Fibroblast of pulmonary artery (primary cell): Measurements from ENCODE around the gene TARS3.

Source experiments
- DNase-seq: peaks from one replicate; pipeline ENCODE4 v3.0.0-alpha.2; 2010; ENCODE audit warnings: low read depth
- H3K4me3 ChIP-seq: replicated peaks from 2 replicates; pipeline ENCODE4 v1.5.1; 2011; ENCODE audit warnings: low read depth, mild to moderate bottlenecking, control low read depth, low read length, moderate library complexity
- CTCF ChIP-seq: IDR thresholded peaks from 2 replicates; pipeline ENCODE4 v1.5.1; 2011; ENCODE audit warnings: mild to moderate bottlenecking, control low read depth, low read length, inconsistent platforms; ENCODE audit errors: missing control alignments

Gene TARS3

DNA sequence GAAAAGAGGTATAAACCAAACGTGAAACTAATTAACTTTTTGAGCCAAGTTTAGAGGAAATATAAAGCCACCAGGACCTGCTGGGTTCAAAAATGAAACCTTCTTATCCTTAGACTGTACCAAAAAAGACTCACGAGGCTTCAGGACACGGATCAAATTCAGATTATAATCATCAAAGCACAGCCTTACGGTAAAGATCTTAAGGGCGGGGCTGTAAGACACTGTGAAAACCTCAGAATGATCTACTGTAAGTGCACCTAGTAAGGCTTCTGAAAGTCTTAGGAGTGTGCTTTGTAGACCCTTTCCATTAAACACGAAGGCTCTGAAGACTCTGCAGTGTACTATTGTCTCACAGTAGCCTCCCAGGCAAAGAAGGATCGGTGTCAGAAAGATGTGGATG is 26.8 kb downstream of the TARS3 start:
- DNase-seq, result no peak
- no peak for TF ChIP-seq CTCF
- no peak overlapping the region for H3K4me3 ChIP-seq

- no peak for TF ChIP-seq CTCF
- DNase-seq, result no peak
- H3K4me3 ChIP-seq, result no peak overlapping the region
These were observed 27.4 kb downstream of the TARS3 start for GRCh38 chr15:101696829-101697228.

DNA sequence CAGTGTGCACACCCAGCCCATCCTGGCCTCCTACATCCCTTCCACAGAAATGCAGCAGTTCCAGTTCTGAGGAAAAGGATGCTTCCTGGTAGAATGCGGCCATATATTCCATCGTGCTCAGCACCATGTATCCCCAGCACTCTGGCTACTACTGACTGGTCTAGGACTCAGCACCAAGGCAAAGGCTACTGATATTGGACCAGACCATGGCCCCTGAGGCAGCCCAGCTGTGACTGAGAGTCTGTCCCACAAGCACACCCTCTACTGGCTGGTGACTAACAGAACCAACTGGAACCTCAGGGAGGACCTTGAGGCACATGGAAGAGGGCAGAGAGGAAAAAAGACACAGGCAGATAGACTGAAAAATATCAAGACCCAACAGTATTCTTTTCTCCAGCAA is 30.0 kb downstream of the TARS3 start:
- TF ChIP-seq CTCF, result no peak
- no peak overlapping the region for H3K4me3 ChIP-seq
- DNase-seq, result no peak

- no peak for TF ChIP-seq CTCF
- no peak for DNase-seq
- no peak overlapping the region for H3K4me3 ChIP-seq
These were observed 31.3 kb downstream of the TARS3 start for GRCh38 chr15:101692801-101693598.

DNA sequence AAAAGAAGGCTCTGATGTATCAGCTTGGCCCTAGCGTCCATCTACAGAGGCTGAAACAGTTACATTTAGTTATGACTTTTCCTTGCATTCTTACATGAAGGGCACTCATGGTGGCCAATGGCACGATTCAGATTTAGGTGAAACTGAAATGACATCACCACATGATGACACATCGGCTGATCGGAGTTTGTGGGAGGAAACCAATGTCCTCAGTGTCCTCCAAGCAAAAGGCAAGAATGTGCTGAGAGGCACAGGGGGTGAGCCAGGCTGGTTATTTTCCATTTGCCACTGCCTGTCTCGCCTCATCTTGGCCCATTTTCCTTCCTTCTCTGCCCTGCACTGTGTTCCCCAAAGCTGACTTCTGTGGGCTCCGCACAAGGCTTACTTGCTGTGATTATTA is 34.4 kb downstream of the TARS3 start:
- TF ChIP-seq CTCF, result no peak
- DNase-seq, result peak; percentile 39
- no peak overlapping the region for H3K4me3 ChIP-seq

- DNase-seq, result no peak
- H3K4me3 ChIP-seq, result no peak overlapping the region
- no peak for TF ChIP-seq CTCF
These were observed 37.6 kb downstream of the TARS3 start for GRCh38 chr15:101686718-101687117.

DNA sequence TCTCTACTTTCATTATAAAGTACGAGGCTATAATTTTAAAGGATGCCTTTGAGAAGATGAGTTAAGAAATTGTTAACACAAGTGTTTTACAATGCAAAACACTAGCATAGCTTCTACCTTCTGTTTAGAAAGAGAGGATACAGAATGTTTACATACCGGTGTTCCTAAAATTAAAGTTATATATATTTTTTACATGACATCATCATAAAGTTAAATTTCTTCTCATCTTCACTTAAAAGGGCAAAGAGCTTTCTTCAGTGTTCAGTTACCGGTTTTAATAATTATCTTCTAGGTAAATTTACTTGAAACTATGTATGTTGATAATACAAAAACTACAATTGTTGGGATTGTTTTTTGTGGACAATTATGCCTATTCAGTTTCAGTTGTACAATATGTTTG is 39.4 kb downstream of the TARS3 start:
- TF ChIP-seq CTCF, result no peak
- DNase-seq, result no peak

More for the DNA sequence above, 39.4 kb downstream of the TARS3 start:
- H3K4me3 ChIP-seq, result no peak overlapping the region
